GM19025 (cell line): ENCODE data around the gene FAM193B.

Experiments
- ATAC-seq: cut with Tn5 transposase; IDR thresholded peaks from one replicate; pipeline ENCODE4 v1.9.1; 2021; ENCODE audit warnings: mild to moderate bottlenecking, low read depth, moderate library complexity; ENCODE audit not compliant: unreplicated experiment

Gene FAM193B

GRCh38 chr5:177519463-177520235 lies 34.7 kb downstream of the FAM193B start:
- ATAC-seq: no peak

- ATAC-seq: peak; percentile 75
Measured at GRCh38 chr5:177516601-177517568, 37.5 kb downstream of the FAM193B start, which contains the start of gene DDX41. Gene DDX41, minus strand, starts transcription at chr5:177516961. Its CDS starts 16 bp downstream, at chr5:177516945.

- no peak for ATAC-seq
Measured at GRCh38 chr5:177515580-177515979, 38.8 kb downstream of the FAM193B start.

GRCh38 chr5:177514541-177514940 lies 39.8 kb downstream of the FAM193B start:
- ATAC-seq: no peak

- no peak for ATAC-seq
Measured at GRCh38 chr5:177513500-177513899, 40.9 kb downstream of the FAM193B start.

- no peak for ATAC-seq
Measured at GRCh38 chr5:177512736-177513380, 41.5 kb downstream of the FAM193B start.

GRCh38 chr5:177511796-177512675 lies 42.3 kb downstream of the FAM193B start:
- no peak for ATAC-seq

GRCh38 chr5:177511181-177511580 lies 43.2 kb downstream of the FAM193B start:
- no peak for ATAC-seq

- peak; percentile 18 for ATAC-seq
Measured at GRCh38 chr5:177510567-177511053, 43.8 kb downstream of the FAM193B start.

- peak; percentile 30 for ATAC-seq
Measured at GRCh38 chr5:177509991-177510566, 44.3 kb downstream of the FAM193B start.

GRCh38 chr5:177509381-177509951 lies 44.9 kb downstream of the FAM193B start, which contains the start of gene DOK3:
Gene DOK3, minus strand, starts transcription at chr5:177509826. Its CDS starts 286 bp downstream, at chr5:177509540.
- peak; percentile 26 for ATAC-seq

GRCh38 chr5:177508837-177509236 lies 45.5 kb downstream of the FAM193B start:
- ATAC-seq: peak; percentile 27

- ATAC-seq: no peak
Measured at GRCh38 chr5:177508221-177508611, 46.1 kb downstream of the FAM193B start.

- no peak for ATAC-seq
Measured at GRCh38 chr5:177507596-177508220, 46.7 kb downstream of the FAM193B start.

- no peak for ATAC-seq
Measured at GRCh38 chr5:177507165-177507564, 47.2 kb downstream of the FAM193B start.

- no peak for ATAC-seq
Measured at GRCh38 chr5:177505075-177505474, 49.3 kb downstream of the FAM193B start.

- no peak for ATAC-seq
Measured at GRCh38 chr5:177504086-177505056, 50.0 kb downstream of the FAM193B start.
